ENCODE measurements around the gene JAZF1. TPM values are rescaled to one million over a fixed set of nuclear protein-coding genes. Genes with fewer than 3 reads are reported as not detected.

Gene JAZF1
- total and polyA plus RNA-seq, 2 of the 4 experiments (the other 2 are of a cell fraction), result 8.4 to 10.5 TPM

DNA sequence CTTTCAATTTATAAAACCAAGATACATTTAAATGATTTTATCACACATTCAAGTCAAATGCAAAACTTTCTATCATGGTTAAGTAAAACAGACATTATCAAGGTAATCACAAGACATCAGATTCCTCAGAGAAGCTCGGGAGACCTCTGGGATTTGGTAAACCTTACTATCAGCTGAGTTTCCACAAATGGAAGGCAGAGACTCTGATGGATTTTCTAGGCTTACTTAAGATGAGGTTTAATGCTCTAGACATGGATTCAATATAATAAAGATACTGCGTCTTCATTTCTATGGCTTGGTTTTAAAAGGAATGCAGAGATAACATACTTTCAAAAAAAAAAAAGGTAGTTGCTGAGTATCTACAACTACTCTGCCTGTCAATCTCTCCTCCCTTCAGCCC lies 171.7 kb downstream of the JAZF1 start:
- no peak overlapping the region for H3K56ac ChIP-seq (ENCODE audit: extremely low read depth, insufficient read depth, low read length)
- no peak overlapping the region for H3K27ac ChIP-seq (ENCODE audit: insufficient read depth, low read length)
- no peak overlapping the region for H3K4me3 ChIP-seq (ENCODE audit: insufficient read depth, low read depth, low read length)
- no peak overlapping the region for H3K14ac ChIP-seq (replicated peaks; ENCODE audit: low read depth, low read length)
- ChIA-PET POLR2A (ENCODE audit: unreplicated experiment) (no interaction called here), CTCF (interaction anchor here (1.0 kb wide), 1 partner anchor 88 kb away, joined by 3 read pairs; no protein-coding TSS in a partner anchor)
- no peak overlapping the region for H2BK20ac ChIP-seq (ENCODE audit: low read depth, low read length)
- no TSS peak for BruUV-seq (replicated peaks)
- no peak overlapping the region for H3K18ac ChIP-seq (ENCODE audit: low read depth, low read length)
- H3K4me1 ChIP-seq (ENCODE audit: control insufficient read depth, insufficient read depth, low read length), result peaks cover 3% of the 10 kb centered on the region; the same call in 1 of the 2 replicates
- no peaks in the 10 kb centered on the region for H3K9me3 ChIP-seq (ENCODE audit: control insufficient read depth, insufficient read depth, low read length)
- dilution Hi-C loops (cut with HindIII; ENCODE audit: low sequenced_read_pairs, unreplicated experiment), result no loop called here
- no peak overlapping the region for H2AFZ ChIP-seq (replicated peaks; ENCODE audit: low read length, poor library complexity)
- no peak overlapping the region for H4K8ac ChIP-seq (ENCODE audit: low read depth in 2 of 2, low read length in 2 of 2)
- WGBS, 2 experiments (ENCODE audit: extremely low coverage in 2 of 2, insufficient read length in 1 of 2), result no CpG with 5 or more reads among the region's 2 CpGs
- 0 out of 2 replicates have a peak, but pooled peaks cover 3% of the 10 kb centered on the region for H3K9me1 ChIP-seq (ENCODE audit: insufficient read depth, low read length)
- no peak for DNase-seq
- H3K4me2 ChIP-seq (ENCODE audit: low read depth, low read length), result no peak overlapping the region
- TF ChIP-seq MXI1 (IDR thresholded peaks at IDR 0.05; ENCODE audit: borderline replicate concordance, low read depth, low read length) (no peak), BHLHE40 (IDR thresholded peaks at IDR 0.05; ENCODE audit: low read depth, low read length) (no peak), NFE2L2 (IDR thresholded peaks at IDR 0.05; ENCODE audit: low read depth, low read length) (no peak), CEBPB (IDR thresholded peaks at IDR 0.05; ENCODE audit: low read depth, low read length) (no peak), MAFK (IDR thresholded peaks at IDR 0.05; ENCODE audit: low read depth, low read length) (no peak)
- TF ChIP-seq, protein P1, sequence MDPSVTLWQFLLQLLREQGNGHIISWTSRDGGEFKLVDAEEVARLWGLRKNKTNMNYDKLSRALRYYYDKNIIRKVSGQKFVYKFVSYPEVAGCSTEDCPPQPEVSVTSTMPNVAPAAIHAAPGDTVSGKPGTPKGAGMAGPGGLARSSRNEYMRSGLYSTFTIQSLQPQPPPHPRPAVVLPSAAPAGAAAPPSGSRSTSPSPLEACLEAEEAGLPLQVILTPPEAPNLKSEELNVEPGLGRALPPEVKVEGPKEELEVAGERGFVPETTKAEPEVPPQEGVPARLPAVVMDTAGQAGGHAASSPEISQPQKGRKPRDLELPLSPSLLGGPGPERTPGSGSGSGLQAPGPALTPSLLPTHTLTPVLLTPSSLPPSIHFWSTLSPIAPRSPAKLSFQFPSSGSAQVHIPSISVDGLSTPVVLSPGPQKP (IDR thresholded peaks at IDR 0.05; ENCODE audit: borderline replicate concordance, low read depth, low read length), result no peak
- no peak for ATAC-seq (ENCODE audit: low read depth)
- H2BK15ac ChIP-seq (ENCODE audit: low read depth, low read length), result no peak overlapping the region
- H3K23ac ChIP-seq (ENCODE audit: low read depth, low read length), result no peak overlapping the region
- H3K79me1 ChIP-seq (ENCODE audit: low read depth in 1 of 2, low read length in 2 of 2), result peaks cover 5 to 41% of the 10 kb centered on the region in 2 experiments
- H2BK120ac ChIP-seq (ENCODE audit: low read depth, low read length), result no peak overlapping the region
- H4K5ac ChIP-seq (ENCODE audit: low read depth, low read length), result no peak overlapping the region
- H2BK5ac ChIP-seq (ENCODE audit: low read depth, low read length, poor library complexity, severe bottlenecking), result no peak overlapping the region
- in situ Hi-C loops (cut with MboI; ENCODE audit: low sequenced_read_pairs), result loop anchor here (25.0 kb wide), 1 partner anchor 222 kb away; no protein-coding TSS in a partner anchor
- H4K91ac ChIP-seq (ENCODE audit: insufficient read depth, low read depth, low read length), result no peak overlapping the region
- no peak overlapping the region for H3K4ac ChIP-seq (ENCODE audit: low read depth, low read length)
- intact Hi-C loops (cut with micrococcal nuclease), result no loop called here
- H3K27me3 ChIP-seq (ENCODE audit: control insufficient read depth, insufficient read depth, low read length), result no peaks in the 10 kb centered on the region
- H3K36me3 ChIP-seq (ENCODE audit: control insufficient read depth, insufficient read depth, low read length), result no peaks in the 10 kb centered on the region
- H4K20me1 ChIP-seq (ENCODE audit: insufficient read depth, low read length), result peaks cover 3% of the 10 kb centered on the region; the same call in 1 of the 2 replicates
- H2AK9ac ChIP-seq (replicated peaks; ENCODE audit: low read depth, low read length, poor library complexity), result no peak overlapping the region
- H2AK5ac ChIP-seq (ENCODE audit: low read depth, low read length), result no peak overlapping the region
- H3K9ac ChIP-seq (ENCODE audit: low read depth, low read length), result no peak overlapping the region

Measured in IMR-90 (cell line).